HCT116 (cell line): Measurements from ENCODE around the gene BABAM2. TPM values are rescaled to one million over a fixed set of nuclear protein-coding genes. Genes with fewer than 3 reads are reported as not detected.

Experiments used
- ATAC-seq: fragments of 200-7000 bp; cut with Tn5 transposase; 2 replicates; pipeline ENCODE4 v1.9.1; 2020; ENCODE audit warnings: mild to moderate bottlenecking, moderate library complexity
- BruUV-seq: library from RNA; stranded (reverse); fragments of 400-500 nt; replicated peaks from 2 replicates; lab custom pipeline; 2021; lab: Mats Ljungman, UMichigan
- CTCF ChIA-PET: fragments of 300-600 bp; sonication (Branson Sonifier 250); formaldehyde crosslinking; loops from one replicate; lab custom pipeline; 2021; ENCODE audit warnings: antibody characterized with exemption; lab: Charles Lee
- POLR2A ChIA-PET: fragments of 300-600, 350-600 bp; sonication (Branson Sonifier 250); formaldehyde crosslinking; loops from one replicate; lab custom pipeline; 2021; ENCODE audit warnings: antibody characterized with exemption; lab: Charles Lee
- RAD21 ChIA-PET, 2 experiments: fragments of 300-600 bp; sonication (Branson Sonifier 250); formaldehyde crosslinking; loops; one replicate each; lab custom pipeline; 2023; ENCODE audit warnings: low total read pairs in 2 of 2; ENCODE audit not compliant: uncharacterized antibody in 2 of 2, unreplicated experiment in 2 of 2, low non-redundant PET in 1 of 2; lab: Charles Lee
- DNase-seq: peaks from one replicate; pipeline ENCODE4 v3.0.0-alpha.2; 2010; ENCODE audit warnings: low read depth, low spot score
- H2AFZ ChIP-seq: fragments of 200-600 bp; shearing (Covaris generic), sonication (generic); 2 replicates; pipeline ENCODE4 v1.6.1; 2017; ENCODE audit warnings: low read depth, mixed run types, mixed read lengths, antibody characterized with exemption, low read length; ENCODE audit not compliant: poor library complexity, severe bottlenecking
- H3K27ac ChIP-seq: 2 replicates; pipeline ENCODE4 v1.5.1; 2012; ENCODE audit warnings: low read depth, low read length
- H3K27me3 ChIP-seq: fragments of 200-600 bp; sonication (generic); 2 replicates; pipeline ENCODE4 v1.6.1; 2016; ENCODE audit warnings: mixed run types, low read length, mixed read lengths; ENCODE audit not compliant: insufficient read depth
- H3K36me3 ChIP-seq, 2 experiments: fragments of 200-500 bp in 1 of 2; fragments of 200-600 bp in 1 of 2; sonication (Bioruptor generic) in 1 of 2; sonication (generic) in 1 of 2; 2 replicates each; pipeline versions ENCODE4 v1.5.1 to v1.6.1; 2014 to 2016; ENCODE audit warnings: low read length in 2 of 2, inconsistent platforms in 1 of 2, mixed read lengths in 1 of 2, mixed run types in 1 of 2; ENCODE audit not compliant: insufficient read depth in 2 of 2, control insufficient read depth in 1 of 2
- H3K4me1 ChIP-seq, 2 experiments: fragments of 200-600 bp in 1 of 2; sonication (generic) in 1 of 2; 2 replicates each; pipeline versions ENCODE4 v1.5.1 to v1.6.1; 2012 to 2017; ENCODE audit warnings: low read length in 2 of 2, inconsistent platforms in 1 of 2, mild to moderate bottlenecking in 1 of 2, mixed read lengths in 1 of 2, mixed run types in 1 of 2, moderate library complexity in 1 of 2; ENCODE audit not compliant: insufficient read depth in 2 of 2, control insufficient read depth in 1 of 2
- H3K4me2 ChIP-seq: fragments of 200-600 bp; sonication (generic); 2 replicates; pipeline ENCODE4 v1.6.1; 2017; ENCODE audit warnings: mixed run types, low read length, mixed read lengths
- H3K4me3 ChIP-seq, 2 experiments: fragments of 200-600 bp in 1 of 2; sonication (generic) in 1 of 2; replicated peaks in 1 of 2; 2 replicates each; pipeline ENCODE4 v1.5.1; 2011 to 2016; ENCODE audit warnings: low read length in 2 of 2, control low read depth in 1 of 2, low read depth in 1 of 2, mild to moderate bottlenecking in 1 of 2, mixed read lengths in 1 of 2, mixed run types in 1 of 2
- H3K79me2 ChIP-seq: fragments of 200-600 bp; sonication (generic); 2 replicates; pipeline ENCODE4 v1.6.1; 2017; ENCODE audit warnings: mild to moderate bottlenecking, mixed run types, low read length, moderate library complexity, mixed read lengths; ENCODE audit not compliant: insufficient read depth
- H3K9ac ChIP-seq: fragments of 200-600 bp; sonication (generic); 2 replicates; pipeline ENCODE4 v1.6.1; 2016; ENCODE audit warnings: low read length, mixed read lengths
- H3K9me2 ChIP-seq: fragments of 200-600 bp; sonication (generic), shearing (Covaris generic); 2 replicates; pipeline ENCODE4 v1.6.1; 2017; ENCODE audit warnings: mixed run types, mild to moderate bottlenecking, moderate library complexity; ENCODE audit not compliant: insufficient read depth
- H3K9me3 ChIP-seq, 2 experiments: fragments of 200-500 bp in 1 of 2; fragments of 200-600 bp in 1 of 2; sonication (Bioruptor generic) in 1 of 2; sonication (generic) in 1 of 2; 2 replicates each; pipeline ENCODE4 v1.6.1; 2014 to 2017; ENCODE audit warnings: low read length in 2 of 2, mixed read lengths in 2 of 2, inconsistent platforms in 1 of 2, low read depth in 1 of 2, mild to moderate bottlenecking in 1 of 2, mixed run types in 1 of 2, moderate library complexity in 1 of 2; ENCODE audit not compliant: control insufficient read depth in 1 of 2, insufficient read depth in 1 of 2
- H4K20me1 ChIP-seq: fragments of 200-600 bp; sonication (generic), shearing (Covaris generic); 2 replicates; pipeline ENCODE4 v1.6.1; 2017; ENCODE audit warnings: mixed run types, mild to moderate bottlenecking, moderate library complexity; ENCODE audit not compliant: insufficient read depth
- CBX3 ChIP-seq: IDR thresholded peaks from 2 replicates; pipeline ENCODE4 v1.6.1; 2012; ENCODE audit warnings: low read depth
- CTCF ChIP-seq, 3 experiments: fragments of 200-600 bp in 1 of 3; sonication (generic) in 1 of 3; IDR thresholded peaks in 2 of 3; conservative IDR thresholded peaks in 1 of 3; 2 replicates each; pipeline ENCODE4 v1.5.1; 2012 to 2017; ENCODE audit warnings: low read depth in 2 of 3, low read length in 2 of 3, antibody characterized with exemption in 1 of 3, borderline replicate concordance in 1 of 3, control low read depth in 1 of 3, mild to moderate bottlenecking in 1 of 3, mixed read lengths in 1 of 3, mixed run types in 1 of 3, moderate library complexity in 1 of 3; ENCODE audit not compliant: insufficient read depth in 1 of 3
- EGR1 ChIP-seq: IDR thresholded peaks from 2 replicates; pipeline ENCODE4 v1.6.1; 2012; ENCODE audit warnings: low read depth
- ELF1 ChIP-seq: IDR thresholded peaks from 2 replicates; pipeline ENCODE4 v1.6.1; 2012; ENCODE audit warnings: low read depth, borderline replicate concordance
- EZH2 ChIP-seq: fragments of 200-600 bp; sonication (generic); IDR thresholded peaks from 2 replicates; pipeline ENCODE4 v1.6.1; 2017; ENCODE audit warnings: antibody characterized with exemption, mixed run types
- EZH2phosphoT487 ChIP-seq: fragments of 200-600 bp; IDR thresholded peaks from 2 replicates; pipeline ENCODE4 v1.6.1; 2018; ENCODE audit warnings: antibody characterized with exemption, borderline replicate concordance
- FOSL1 ChIP-seq: IDR thresholded peaks from 2 replicates; pipeline ENCODE4 v1.6.1; 2012; ENCODE audit warnings: low read depth
- POLR2A ChIP-seq: IDR thresholded peaks from 2 replicates; pipeline ENCODE4 v1.7.0; 2011; ENCODE audit warnings: borderline replicate concordance; ENCODE audit not compliant: insufficient read depth, insufficient read length; ENCODE audit errors: extremely low read depth
- POLR2AphosphoS5 ChIP-seq: IDR thresholded peaks from 2 replicates; pipeline ENCODE4 v1.6.1; 2011; ENCODE audit warnings: mild to moderate bottlenecking, low read depth, low read length, moderate library complexity
- RAD21 ChIP-seq: IDR thresholded peaks from 2 replicates; pipeline ENCODE4 v1.6.1; 2012; ENCODE audit warnings: low read depth, mild to moderate bottlenecking
- REST ChIP-seq: IDR thresholded peaks from 2 replicates; pipeline ENCODE4 v1.6.1; 2012; ENCODE audit warnings: low read depth
- SRF ChIP-seq: IDR thresholded peaks from 2 replicates; pipeline ENCODE4 v1.6.1; 2012; ENCODE audit warnings: low read depth
- TCF7L2 ChIP-seq: IDR thresholded peaks from 2 replicates; pipeline ENCODE4 v1.7.0; 2011; ENCODE audit warnings: borderline replicate concordance, inconsistent platforms; ENCODE audit not compliant: insufficient read depth, insufficient read length; ENCODE audit errors: extremely low read depth
- YY1 ChIP-seq: IDR thresholded peaks from 2 replicates; pipeline ENCODE4 v1.6.1; 2011; ENCODE audit warnings: low read length, low read depth, moderate library complexity, mild to moderate bottlenecking; ENCODE audit not compliant: insufficient replicate concordance; ENCODE audit errors: extremely low read depth
- ZBTB33 ChIP-seq: IDR thresholded peaks from 2 replicates; pipeline ENCODE4 v1.6.1; 2011; ENCODE audit warnings: mild to moderate bottlenecking, low read length, moderate library complexity; ENCODE audit not compliant: insufficient replicate concordance; ENCODE audit errors: extremely low read depth
- intact Hi-C: fragments of 100-400 bp; cut with micrococcal nuclease; formaldehyde crosslinking; loops from 2 replicates; pipeline ENCODE4 v1.10.0; 2022
- total RNA-seq: library from RNA; stranded (reverse); gene quantifications from one replicate; pipeline ENCODE4 v1.2.1, GENCODE V29; 2021; ENCODE audit not compliant: unreplicated experiment
- TF ChIP-seq, protein P1 (sequence below): IDR thresholded peaks from 2 replicates; pipeline ENCODE4 v1.6.1; 2012

The BABAM2 gene
- total RNA-seq, 1 experiment from 2014 or later, result 23.8 TPM

GRCh38 chr2:28088970-28089369 is 198.4 kb downstream of the BABAM2 start:
- no peaks in the 10 kb centered on the region for H3K27me3 ChIP-seq
- no peak overlapping the region for H2AFZ ChIP-seq
- H3K79me2 ChIP-seq, result no peaks in the 10 kb centered on the region
- DNase-seq (no peak), ATAC-seq (no peak)
- CTCF ChIA-PET, result no interaction called here
- H3K9me2 ChIP-seq, result no peaks in the 10 kb centered on the region
- no peaks in the 10 kb centered on the region for H3K9me3 ChIP-seq
- no peak overlapping the region for H3K9ac ChIP-seq
- TF ChIP-seq TCF7L2 (no peak), REST (no peak), CBX3 (no peak), FOSL1 (no peak), CTCF (IDR thresholded peaks at IDR 0.05 in 2 of 3, conservative IDR thresholded peaks at IDR 0.05 in 1 of 3; ENCODE audit: borderline replicate concordance in 1 of 3, insufficient read depth in 1 of 3, low read depth in 2 of 3, low read length in 2 of 3) (no peak), SRF (no peak), RAD21 (no peak), POLR2A (no peak), ZBTB33 (no peak), ELF1 (no peak), EZH2 (no peak), EGR1 (no peak), EZH2phosphoT487 (no peak), POLR2AphosphoS5 (no peak), YY1 (no peak)
- TF ChIP-seq, protein P1, sequence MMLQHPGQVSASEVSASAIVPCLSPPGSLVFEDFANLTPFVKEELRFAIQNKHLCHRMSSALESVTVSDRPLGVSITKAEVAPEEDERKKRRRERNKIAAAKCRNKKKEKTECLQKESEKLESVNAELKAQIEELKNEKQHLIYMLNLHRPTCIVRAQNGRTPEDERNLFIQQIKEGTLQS, result no peak
- TF ChIP-seq, all 23 proteins: peak for 0
- POLR2A ChIA-PET, result no interaction called here
- intact Hi-C loops, result no loop called here
- no peak overlapping the region for H3K27ac ChIP-seq
- no peaks in the 10 kb centered on the region for H4K20me1 ChIP-seq
- no peaks in the 10 kb centered on the region for H3K36me3 ChIP-seq
- H3K4me3 ChIP-seq, result no peak overlapping the region
- RAD21 ChIA-PET, result no interaction called here
- no peak overlapping the region for H3K4me2 ChIP-seq
- BruUV-seq, result no TSS peak
- peaks cover 0 to 5% of the 10 kb centered on the region in 2 experiments; a peak in 1 of 4 replicates for H3K4me1 ChIP-seq
